Neural cell (in vitro differentiated cells): ENCODE data around the gene KCTD3.

Experiments used
- CTCF ChIP-seq: fragments of 450-650 bp; IDR thresholded peaks from 2 replicates; pipeline ENCODE4 v1.5.1; 2014; ENCODE audit warnings: antibody characterized with exemption, mild to moderate bottlenecking, moderate library complexity; ENCODE audit not compliant: poor library complexity, severe bottlenecking
- POLR2AphosphoS5 ChIP-seq: IDR thresholded peaks from 2 replicates; pipeline ENCODE4 v1.6.1; 2012

- TF ChIP-seq POLR2AphosphoS5: no peak
- no peak for TF ChIP-seq CTCF
These were observed 12.2 kb upstream of the KCTD3 start for GRCh38 chr1:215554865-215555264.
